SK-N-SH (cell line): Measurements from ENCODE around the gene PHYKPL.

Experiments
- CTCF ChIP-seq: fragments of 200-600 bp; sonication (generic); IDR thresholded peaks from 2 replicates; pipeline ENCODE4 v1.6.1; 2017; ENCODE audit warnings: antibody characterized with exemption, mild to moderate bottlenecking, moderate library complexity
- EZH2phosphoT487 ChIP-seq: fragments of 200-600 bp; sonication (generic); IDR thresholded peaks from 2 replicates; pipeline ENCODE4 v1.6.1; 2017; ENCODE audit warnings: low read depth, mixed run types, mild to moderate bottlenecking, antibody characterized with exemption, moderate library complexity, borderline replicate concordance
- FOXM1 ChIP-seq: IDR thresholded peaks from 2 replicates; pipeline ENCODE4 v1.4.0; 2012; ENCODE audit warnings: low read depth, mild to moderate bottlenecking
- IRF3 ChIP-seq: fragments of 150-350 bp; IDR thresholded peaks from 2 replicates; pipeline ENCODE4 v1.6.1; 2016; ENCODE audit warnings: mild to moderate bottlenecking, low read depth, low read length
- MXI1 ChIP-seq: IDR thresholded peaks from 2 replicates; pipeline ENCODE4 v1.6.1; 2012; ENCODE audit warnings: mild to moderate bottlenecking, low read depth, low read length, improper control_type of control experiment
- NRF1 ChIP-seq: IDR thresholded peaks from 2 replicates; pipeline ENCODE4 v1.6.1; 2012; ENCODE audit warnings: low read depth, mild to moderate bottlenecking, low read length
- PBX3 ChIP-seq: IDR thresholded peaks from 2 replicates; pipeline ENCODE4; 2012
- POLR2AphosphoS5 ChIP-seq: IDR thresholded peaks from 2 replicates; pipeline ENCODE4 v1.6.1; 2012; ENCODE audit warnings: low read depth, low read length
- RAD21 ChIP-seq: IDR thresholded peaks from 2 replicates; pipeline ENCODE4 v1.6.1; 2012; ENCODE audit warnings: mild to moderate bottlenecking, low read length
- REST ChIP-seq: IDR thresholded peaks from 2 replicates; pipeline ENCODE4 v1.6.1; 2012; ENCODE audit warnings: mild to moderate bottlenecking, low read depth, low read length, moderate library complexity
- RFX5 ChIP-seq: IDR thresholded peaks from 2 replicates; pipeline ENCODE4 v1.6.1; 2012; ENCODE audit warnings: mild to moderate bottlenecking, improper control_type of control experiment, low read length
- TAF1 ChIP-seq: IDR thresholded peaks from 2 replicates; pipeline ENCODE4 v1.6.1; 2012; ENCODE audit warnings: low read depth, mild to moderate bottlenecking, low read length, moderate library complexity, borderline replicate concordance
- TEAD4 ChIP-seq: IDR thresholded peaks from 2 replicates; pipeline ENCODE4 v1.4.0; 2012; ENCODE audit warnings: mild to moderate bottlenecking, borderline replicate concordance; ENCODE audit not compliant: insufficient read depth
- YY1 ChIP-seq: IDR thresholded peaks from 2 replicates; pipeline ENCODE4 v1.4.0; 2012; ENCODE audit warnings: low read depth, mild to moderate bottlenecking

GRCh38 chr5:178207917-178208280, 24.7 kb downstream of the PHYKPL start:
- no peak for TF ChIP-seq CTCF
- TF ChIP-seq PBX3, result no peak
- TF ChIP-seq TEAD4, result no peak
- TF ChIP-seq EZH2phosphoT487, result no peak
- no peak for TF ChIP-seq NRF1
- TF ChIP-seq TAF1, result no peak
- no peak for TF ChIP-seq FOXM1
- TF ChIP-seq REST, result no peak
- no peak for TF ChIP-seq RFX5
- TF ChIP-seq POLR2AphosphoS5, result no peak
- no peak for TF ChIP-seq RAD21
- no peak for TF ChIP-seq MXI1
- no peak for TF ChIP-seq IRF3
- TF ChIP-seq YY1, result no peak
